HG03139 (cell line): Measurements from ENCODE around the gene NAP1L1.

Experiments used
- ATAC-seq: cut with Tn5 transposase; IDR thresholded peaks from one replicate; pipeline ENCODE4 v1.9.1; 2021; ENCODE audit not compliant: unreplicated experiment

NAP1L1 gene, protein sequence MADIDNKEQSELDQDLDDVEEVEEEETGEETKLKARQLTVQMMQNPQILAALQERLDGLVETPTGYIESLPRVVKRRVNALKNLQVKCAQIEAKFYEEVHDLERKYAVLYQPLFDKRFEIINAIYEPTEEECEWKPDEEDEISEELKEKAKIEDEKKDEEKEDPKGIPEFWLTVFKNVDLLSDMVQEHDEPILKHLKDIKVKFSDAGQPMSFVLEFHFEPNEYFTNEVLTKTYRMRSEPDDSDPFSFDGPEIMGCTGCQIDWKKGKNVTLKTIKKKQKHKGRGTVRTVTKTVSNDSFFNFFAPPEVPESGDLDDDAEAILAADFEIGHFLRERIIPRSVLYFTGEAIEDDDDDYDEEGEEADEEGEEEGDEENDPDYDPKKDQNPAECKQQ

DNA sequence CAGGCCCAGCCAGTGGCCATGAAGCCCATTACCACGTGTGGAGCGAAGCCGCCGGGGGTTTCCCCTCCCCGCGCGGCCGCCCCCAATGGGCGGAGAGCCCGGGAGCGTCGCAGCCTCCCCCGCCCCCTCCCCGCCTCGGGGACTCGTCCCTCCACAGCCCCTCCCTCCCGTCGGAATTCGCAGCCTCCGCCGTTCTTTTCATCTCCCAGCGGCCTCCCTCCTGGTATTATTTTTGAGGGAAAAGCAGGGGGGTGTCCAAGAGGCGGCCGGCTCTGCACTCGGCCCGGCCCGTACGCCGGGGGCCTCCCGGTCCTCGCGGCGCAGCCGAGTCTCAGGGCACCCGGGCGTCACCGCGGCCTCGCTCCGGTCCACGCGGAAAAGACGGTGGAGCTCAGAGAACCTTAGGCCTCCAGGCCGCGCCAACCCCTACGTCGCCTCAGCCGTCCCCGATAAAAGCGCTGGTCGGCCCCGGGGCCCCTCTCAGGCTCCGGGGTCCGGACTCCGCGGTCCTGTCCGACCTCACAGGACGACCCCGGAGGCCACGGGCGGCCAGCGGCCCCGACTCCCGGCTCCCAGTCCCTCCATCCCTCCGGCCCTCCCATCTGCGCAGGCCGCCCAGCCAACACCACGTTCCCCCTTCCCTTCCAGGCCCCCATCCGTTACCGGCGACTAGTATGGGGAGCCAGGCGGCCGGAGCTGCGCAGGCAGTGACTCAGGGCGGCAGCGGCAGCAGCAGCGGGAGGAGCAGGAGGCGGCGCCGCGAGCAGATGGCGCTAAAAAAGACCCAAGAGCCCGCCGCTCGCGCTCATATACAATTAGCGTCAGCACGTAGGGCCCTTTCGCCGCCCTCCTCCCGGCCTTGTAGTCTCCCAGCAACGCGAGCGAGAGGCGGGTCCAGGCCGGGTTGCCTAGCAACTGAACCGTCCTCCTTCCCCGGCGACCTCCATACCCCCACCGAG lies at the start of gene NAP1L1:
NAP1L1 (minus strand) TSS at position 782 of the 959 bp plus-strand sequence. CDS start 10,466 bp downstream, outside the sequence.
- peak; percentile 91 for ATAC-seq

DNA sequence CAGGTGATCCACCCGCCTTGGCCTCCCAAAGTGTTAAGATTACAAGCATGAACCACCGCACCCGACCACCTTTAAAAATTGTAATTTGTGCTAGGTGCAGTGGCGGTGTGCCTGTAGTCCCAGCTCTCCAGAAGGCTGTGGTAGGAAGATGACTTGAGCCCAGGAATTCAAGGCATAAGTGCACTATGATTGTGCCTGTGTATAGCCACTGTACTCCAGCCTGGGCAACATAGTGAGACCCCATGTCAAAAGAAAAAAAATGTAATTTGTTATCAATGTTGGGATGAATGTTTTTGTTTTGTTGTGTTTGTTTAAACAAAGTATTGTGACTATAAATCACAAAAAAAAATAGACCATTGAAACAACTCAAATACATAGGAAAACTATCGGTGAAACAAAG lies 43.1 kb upstream of the NAP1L1 start:
- no peak for ATAC-seq

DNA sequence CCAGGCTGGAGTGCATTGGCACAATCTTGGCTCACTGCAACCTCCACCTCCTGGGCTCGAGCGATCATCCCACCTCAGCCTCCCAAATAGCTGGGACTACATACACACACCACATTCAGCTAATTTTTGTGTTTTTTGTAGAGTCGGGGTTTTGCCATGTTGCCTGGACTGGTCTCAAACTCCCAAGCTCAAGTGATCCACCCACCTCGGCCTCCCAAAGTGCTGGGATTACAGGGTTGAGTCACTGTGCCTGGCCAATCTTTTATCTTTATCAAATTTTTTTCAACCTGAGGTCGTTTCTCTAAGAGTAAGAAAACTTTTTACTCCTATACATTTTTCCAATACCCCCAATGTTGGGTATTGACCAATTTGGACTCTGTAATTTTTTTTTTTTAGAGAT lies 40.0 kb upstream of the NAP1L1 start:
- ATAC-seq: no peak

GRCh38 chr12:76123259-76124212 lies 39.1 kb upstream of the NAP1L1 start:
- ATAC-seq: no peak

DNA sequence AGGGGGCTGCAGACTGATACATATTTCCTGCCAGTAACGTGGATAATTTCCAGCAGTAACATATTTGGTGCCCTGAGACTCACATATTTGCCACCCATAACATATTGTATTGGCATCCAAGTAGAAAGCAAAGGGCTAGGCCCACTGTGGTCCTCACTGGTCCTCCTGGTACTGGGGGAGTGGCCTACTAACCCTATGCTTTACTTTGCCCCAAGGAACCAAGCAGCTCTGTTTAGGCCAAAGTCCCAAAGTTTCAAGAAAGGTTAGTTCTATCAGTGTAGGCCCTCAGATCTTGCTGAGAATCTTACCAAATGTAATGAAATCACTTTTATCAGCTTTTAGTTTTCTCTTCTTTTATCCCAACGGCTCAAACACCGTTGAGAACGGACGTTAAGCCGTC lies 35.4 kb upstream of the NAP1L1 start:
- ATAC-seq: no peak

GRCh38 chr12:76117751-76118150 lies 33.3 kb upstream of the NAP1L1 start:
- ATAC-seq: no peak

DNA sequence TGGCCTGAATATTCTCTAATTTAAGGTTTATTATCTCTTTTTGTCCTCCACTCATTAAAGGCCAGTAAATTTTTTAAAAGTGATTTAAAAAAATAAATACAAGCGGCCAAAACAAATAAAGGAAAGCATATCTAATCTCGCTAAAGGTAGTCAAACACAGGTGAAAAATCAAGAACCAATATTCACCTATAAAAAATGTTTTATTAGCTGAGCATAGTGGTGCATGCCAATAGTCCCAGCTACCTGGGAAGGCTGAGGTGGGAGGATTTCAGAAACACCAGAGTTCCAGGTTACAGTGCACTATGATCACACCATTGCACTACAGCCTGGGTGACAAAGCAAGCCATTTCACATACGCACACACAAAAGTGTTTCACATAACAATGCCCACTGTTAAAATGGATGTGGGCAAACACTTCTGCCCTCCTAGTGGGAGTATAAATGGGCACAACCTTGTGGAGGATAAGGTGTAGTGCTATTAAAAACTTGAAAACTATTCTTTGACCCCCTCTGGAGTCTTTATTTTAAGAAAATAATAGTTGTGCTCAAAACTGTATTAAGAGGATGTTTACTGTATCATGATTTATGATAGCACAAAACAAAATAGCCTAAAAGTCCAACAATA lies 32.7 kb upstream of the NAP1L1 start:
- no peak for ATAC-seq

- ATAC-seq: no peak
Measured at GRCh38 chr12:76113800-76114757, 29.6 kb upstream of the NAP1L1 start.

GRCh38 chr12:76111209-76111749 lies 26.8 kb upstream of the NAP1L1 start:
- ATAC-seq: no peak

DNA sequence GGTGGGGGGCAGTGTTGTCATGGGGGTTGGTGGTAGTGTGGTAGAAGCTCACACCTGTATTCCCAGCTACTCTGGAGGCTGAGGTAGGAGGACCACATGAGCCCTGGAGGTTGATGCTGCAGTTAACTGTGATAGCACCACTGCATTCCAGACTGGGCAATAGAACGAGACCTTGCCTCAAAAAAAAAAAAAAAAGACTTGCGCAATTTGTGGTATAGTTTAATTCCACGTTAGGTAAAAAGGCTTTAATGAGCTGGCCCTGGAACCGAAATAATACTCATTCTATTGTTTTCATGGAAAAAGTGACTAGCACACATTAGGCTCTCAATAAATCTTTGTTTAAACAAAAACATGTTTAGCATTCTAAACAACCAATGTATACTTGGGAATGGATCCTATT lies 25.4 kb upstream of the NAP1L1 start:
- ATAC-seq: no peak

- ATAC-seq: no peak
Measured at GRCh38 chr12:76108356-76108755, 23.9 kb upstream of the NAP1L1 start.

DNA sequence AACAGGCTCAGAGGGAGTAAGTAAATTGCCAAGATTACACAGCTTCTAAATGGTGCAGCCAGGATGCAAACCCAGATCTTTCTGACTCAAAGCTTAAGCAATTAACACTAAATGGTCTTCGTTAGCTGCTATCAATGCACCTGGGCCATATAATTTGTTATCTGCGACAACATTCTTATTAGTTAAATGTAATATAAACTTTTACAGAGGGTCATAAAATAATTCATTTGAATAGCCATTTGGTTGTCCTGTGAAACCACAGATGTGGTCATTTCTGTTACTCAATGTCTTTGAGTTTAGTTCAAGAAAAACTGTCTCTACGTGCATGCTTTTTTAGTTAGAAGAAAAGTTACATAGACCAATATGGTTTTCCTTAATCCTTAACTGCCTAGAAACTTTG lies 22.1 kb upstream of the NAP1L1 start:
- no peak for ATAC-seq

DNA sequence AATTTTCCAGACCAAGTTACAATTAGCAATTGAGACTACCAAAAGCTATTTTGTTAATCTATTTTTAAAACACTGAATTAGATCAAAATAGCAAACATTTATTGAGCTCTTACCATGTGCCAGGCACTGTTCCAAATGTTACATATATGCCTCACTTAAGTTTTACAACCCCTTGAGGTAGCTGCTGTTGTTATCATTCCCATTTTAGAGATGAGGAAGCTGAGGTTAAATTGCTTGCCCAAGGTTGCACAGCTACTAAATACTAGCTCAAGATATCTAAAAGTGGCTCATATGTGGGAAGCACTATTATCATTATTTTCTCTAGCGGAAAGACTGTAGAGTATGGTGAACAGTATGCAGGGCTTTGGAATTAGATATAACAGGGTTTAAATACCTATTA lies 19.5 kb upstream of the NAP1L1 start:
- no peak for ATAC-seq

DNA sequence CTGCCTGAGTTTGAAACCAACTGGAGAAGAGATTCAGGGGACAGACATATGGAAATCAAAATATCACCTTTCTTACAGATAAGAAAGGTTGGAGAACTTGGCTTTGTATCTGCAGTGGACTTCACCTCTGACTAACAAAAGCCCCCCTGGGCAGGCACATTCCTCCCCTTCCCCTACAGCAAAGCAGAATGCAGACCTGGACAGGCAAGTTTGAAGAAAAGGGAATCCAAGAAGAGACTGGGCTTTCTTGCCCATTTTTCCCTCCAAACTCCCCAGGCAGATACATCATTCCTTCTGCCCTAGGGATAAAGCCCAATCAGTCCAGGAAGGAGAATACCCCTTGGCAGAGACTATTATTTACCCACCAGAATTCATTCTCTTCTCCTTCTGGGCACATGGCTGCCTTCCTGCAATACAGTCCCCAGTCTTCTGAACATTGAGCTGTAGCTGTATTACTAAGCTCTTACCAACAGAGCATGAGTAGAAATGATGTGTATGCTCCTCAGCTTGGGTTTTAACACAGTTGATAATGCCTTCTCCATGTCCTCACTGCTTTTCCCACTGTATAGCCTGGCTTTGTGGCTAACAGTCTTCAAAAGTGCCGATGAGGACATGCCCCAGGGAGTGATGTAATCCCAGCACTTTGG lies 17.4 kb upstream of the NAP1L1 start:
- no peak for ATAC-seq

GRCh38 chr12:76096079-76096646 lies 11.7 kb upstream of the NAP1L1 start:
- no peak for ATAC-seq

GRCh38 chr12:76094754-76095153 lies 10.3 kb upstream of the NAP1L1 start:
- ATAC-seq: no peak

DNA sequence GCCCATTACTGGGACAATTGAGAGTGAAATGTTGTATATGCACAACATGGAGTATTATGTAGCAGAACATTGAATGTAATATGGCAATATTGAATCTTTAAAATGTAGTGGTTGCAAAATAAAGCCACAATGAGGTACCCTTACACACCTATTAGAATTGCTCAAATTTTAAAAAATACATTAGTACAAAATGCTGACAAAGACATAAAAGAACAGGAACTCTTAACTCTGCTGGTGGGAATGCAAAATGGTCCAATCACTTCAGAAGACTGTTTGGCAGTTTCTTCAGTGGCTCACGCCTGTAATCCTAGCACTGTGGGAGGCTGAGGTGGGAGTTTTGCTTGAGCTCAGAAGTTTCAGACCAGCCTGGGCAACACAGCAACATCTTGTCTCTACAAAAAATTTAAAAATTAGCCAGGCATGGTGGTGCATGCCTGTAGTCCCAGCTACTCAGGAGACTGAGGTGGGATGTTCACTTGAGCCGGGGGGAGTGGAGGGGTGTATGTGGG lies 6.8 kb upstream of the NAP1L1 start:
- no peak for ATAC-seq

GRCh38 chr12:76085520-76085868 lies 1.0 kb upstream of the NAP1L1 start:
- no peak for ATAC-seq
